CD8-positive, alpha-beta memory T cell (primary cell): ENCODE results near the gene LSM12. TPM values are rescaled to one million over a fixed set of nuclear protein-coding genes. Genes with fewer than 3 reads are reported as not detected.
A peak's percentile ranks its signal among the peaks of the same experiment; 100 is the strongest.

Experiments used
- CTCF ChIA-PET: fragments of 350-600 bp; sonication (Branson Sonifier 250); formaldehyde crosslinking; loops from one replicate; lab custom pipeline; 2021; ENCODE audit warnings: antibody characterized with exemption; lab: Charles Lee
- POLR2A ChIA-PET: fragments of 350-600 bp; sonication (Branson Sonifier 250); formaldehyde crosslinking; loops from one replicate; lab custom pipeline; 2021; ENCODE audit warnings: antibody characterized with exemption; lab: Charles Lee
- DNase-seq, 5 donors: peaks; one replicate each; pipeline versions ENCODE4 v3.0.0 to v3.0.0-alpha.2; 2020 to 2022; ENCODE audit warnings: mixed read lengths in 1 of 5
- H3K27ac ChIP-seq: one replicate; pipeline ENCODE4 v1.7.0; 2013; ENCODE audit warnings: low read depth, mild to moderate bottlenecking, low read length, moderate library complexity
- H3K27me3 ChIP-seq: 2 replicates; pipeline ENCODE4 v1.7.0; 2013; ENCODE audit warnings: low read length, mild to moderate bottlenecking; ENCODE audit not compliant: insufficient read depth, poor library complexity, severe bottlenecking
- H3K36me3 ChIP-seq: 2 replicates; pipeline ENCODE4 v1.7.0; 2013; ENCODE audit warnings: mild to moderate bottlenecking, low read length, moderate library complexity; ENCODE audit not compliant: insufficient read depth
- H3K4me1 ChIP-seq: 2 replicates; pipeline ENCODE4 v1.7.0; 2013; ENCODE audit warnings: mild to moderate bottlenecking, low read length, moderate library complexity; ENCODE audit not compliant: insufficient read depth
- H3K4me3 ChIP-seq: 2 replicates; pipeline ENCODE4 v1.7.0; 2013; ENCODE audit warnings: mild to moderate bottlenecking, low read length
- H3K9me3 ChIP-seq: 2 replicates; pipeline ENCODE4 v1.7.0; 2013; ENCODE audit warnings: mild to moderate bottlenecking, low read length
- H3K27ac Mint-ChIP-seq, 8 donors: one replicate each; pipeline ENCODE4 v1.8.0; 2020 to 2021; ENCODE audit warnings: mixed read lengths in 8 of 8, mild to moderate bottlenecking in 6 of 8, inconsistent platforms in 3 of 8, moderate library complexity in 3 of 8
- H3K27me3 Mint-ChIP-seq, 2 donors: one replicate each; pipeline ENCODE4 v1.8.0; 2020 to 2021; ENCODE audit warnings: mixed read lengths in 2 of 2, mild to moderate bottlenecking in 1 of 2, moderate library complexity in 1 of 2
- H3K36me3 Mint-ChIP-seq, 3 donors: one replicate each; pipeline ENCODE4 v1.8.0; 2020 to 2021; ENCODE audit warnings: mixed read lengths in 3 of 3, inconsistent platforms in 1 of 3, mild to moderate bottlenecking in 1 of 3
- H3K4me1 Mint-ChIP-seq, 3 donors: one replicate each; pipeline ENCODE4 v1.8.0; 2020 to 2021; ENCODE audit warnings: mixed read lengths in 3 of 3, inconsistent platforms in 1 of 3, mild to moderate bottlenecking in 1 of 3
- H3K4me3 Mint-ChIP-seq, 7 donors: one replicate each; pipeline ENCODE4 v1.8.0; 2020 to 2021; ENCODE audit warnings: mixed read lengths in 7 of 7, mild to moderate bottlenecking in 6 of 7, moderate library complexity in 4 of 7, inconsistent platforms in 2 of 7
- H3K9me3 Mint-ChIP-seq, 5 donors: one replicate each; pipeline ENCODE4 v1.8.0; 2020 to 2022; ENCODE audit warnings: mixed read lengths in 5 of 5, mild to moderate bottlenecking in 3 of 5, moderate library complexity in 2 of 5, inconsistent platforms in 1 of 5
- polyA plus RNA-seq: library from polyadenylated mRNA; unstranded; fragments of 300-500 nt; fragmentation: Illumina TruSeq; gene quantifications from one replicate; pipeline ENCODE4 v1.2.3, GENCODE V29; 2021
- total RNA-seq, 2 experiments: library from RNA; stranded (reverse); gene quantifications; one replicate each; pipeline ENCODE4 v1.2.3, GENCODE V29; 2021

Gene LSM12
- total RNA-seq (10 to 100 TPM; 79.9 to 81.9 TPM), polyA plus RNA-seq (80.7 TPM)

DNA sequence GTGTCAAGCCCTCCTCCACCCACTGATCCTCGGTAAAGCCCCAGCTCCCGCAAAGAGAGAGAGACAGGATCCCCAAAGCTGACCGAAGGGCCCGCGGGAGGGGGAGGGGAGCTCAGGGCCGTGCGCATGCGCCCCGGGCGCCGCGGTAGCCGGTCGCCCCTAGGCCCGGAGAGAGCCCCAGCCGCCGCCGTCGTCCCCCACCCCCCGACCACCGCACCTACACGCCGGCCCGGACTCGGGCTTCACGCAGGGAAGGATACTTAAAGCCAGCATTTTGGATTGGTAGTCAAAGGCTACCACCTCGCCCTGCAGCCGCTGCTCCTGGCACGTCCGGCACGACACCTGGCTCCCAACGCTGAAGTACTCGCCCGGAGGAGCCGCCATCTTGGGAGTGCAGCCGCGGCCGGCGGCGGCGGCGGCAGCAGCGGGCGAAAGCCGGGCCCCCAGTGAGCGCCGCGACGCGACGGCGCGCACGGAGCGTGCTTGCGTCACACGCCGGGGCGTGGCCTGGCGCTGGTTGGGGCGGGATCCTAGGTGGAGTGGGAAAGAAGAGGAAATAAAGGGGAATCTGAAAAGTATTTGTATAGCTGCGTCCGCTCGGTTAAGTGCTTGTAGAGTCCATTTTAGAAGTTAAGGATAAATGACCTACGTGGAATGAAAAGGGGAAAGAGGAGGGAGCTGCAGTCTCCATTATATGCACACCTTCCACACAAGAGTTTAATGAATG lies at the start of gene LSM12:
LSM12 (minus strand) TSS at position 468 of the 727 bp plus-strand sequence; CDS start at position 384, 84 bp downstream.
- Histone ChIP-seq H3K4me1 (peaks cover 31% of the 10 kb centered on the region), H3K4me3 (peak within 1 kb of the TSS; percentile 86), H3K9me3 (no peaks in the 10 kb centered on the region), H3K27ac (peak within 1 kb of the TSS; percentile 74), H3K36me3 (peaks cover 3% of the 10 kb centered on the region), H3K27me3 (no peaks in the 10 kb centered on the region)
- ChIA-PET POLR2A (interaction anchor here (0.6 to 1.5 kb wide), 2 partner anchors 57 to 102 kb away, joined by 3 read pairs; partner anchors contain the start of gene HDAC5), CTCF (interaction anchor here (1.2 kb wide), 2 partner anchors 57 to 127 kb away, joined by 3 to 4 read pairs; partner anchors contain the start of gene HDAC5)
- no peaks in the 10 kb centered on the region for H3K9me3 Mint-ChIP-seq
- DNase-seq, result peak; percentile 84 to 91 (median 87)
- H3K36me3 Mint-ChIP-seq, result peaks cover 3 to 43% (median 5%) of the 10 kb centered on the region in 3 donors
- peaks cover 0 to 3% of the 10 kb centered on the region in 2 donors for H3K27me3 Mint-ChIP-seq
- peak within 1 kb of the TSS; percentile 89 to 96 (median 92) for H3K4me3 Mint-ChIP-seq
- H3K4me1 Mint-ChIP-seq, result peaks cover 43 to 69% (median 59%) of the 10 kb centered on the region in 3 donors
- peak within 1 kb of the TSS; percentile 85 to 99 (median 96) for H3K27ac Mint-ChIP-seq

DNA sequence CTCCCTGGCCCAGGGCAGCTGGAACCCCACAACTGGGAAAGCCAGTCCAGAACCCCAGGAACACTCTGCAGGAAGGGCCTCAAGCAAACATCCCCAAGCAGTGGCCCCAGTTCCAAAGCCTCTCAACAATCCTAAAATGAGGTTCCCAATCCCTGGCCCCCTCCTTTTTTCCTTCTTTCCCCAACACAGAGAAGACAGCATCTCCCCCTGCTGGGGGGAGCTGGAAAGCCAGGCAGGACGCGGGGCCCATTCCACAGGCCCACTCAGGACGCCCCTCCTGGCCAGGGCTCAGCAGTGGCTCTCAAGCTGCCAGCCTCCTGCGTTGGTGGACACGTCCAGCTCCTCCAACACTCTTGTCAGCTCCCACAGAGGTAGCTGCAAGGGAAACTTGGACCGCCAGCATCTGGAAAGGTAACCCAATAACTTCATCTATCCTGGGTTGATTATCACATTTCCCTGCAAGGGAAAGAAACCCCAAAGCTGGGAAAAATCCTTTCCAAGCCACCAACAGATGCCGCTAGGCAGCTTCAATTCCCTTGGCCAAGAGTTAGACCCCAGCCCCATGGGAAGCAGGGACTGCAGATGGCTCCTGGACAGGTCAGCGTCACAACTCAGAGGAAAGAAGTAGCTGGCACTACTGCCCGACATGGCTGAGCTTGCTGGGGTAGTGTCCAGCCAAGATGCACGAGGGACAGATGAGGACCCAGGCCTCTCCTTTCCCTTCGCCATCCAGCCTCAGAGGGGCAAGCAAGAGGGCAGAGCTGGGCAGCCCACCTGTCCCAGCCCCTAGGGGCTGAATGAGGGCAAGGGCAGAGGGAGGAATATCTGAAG lies 49.3 kb upstream of the LSM12 start:
- CTCF ChIA-PET, result interaction anchor here (1.0 to 2.2 kb wide), 8 partner anchors 8 to 172 kb away, joined by 3 to 6 read pairs (median 3); partner anchors contain the start of gene HDAC5
- H3K27ac Mint-ChIP-seq, result peak overlapping the region in 3 of 8 donors; percentile 62 to 70 (median 68)
- H3K4me3 Mint-ChIP-seq, result peak overlapping the region in 1 of 7 donors; percentile 36
- H3K4me1 Mint-ChIP-seq, result peaks cover 39 to 85% (median 48%) of the 10 kb centered on the region in 3 donors
- DNase-seq, result no peak
- no peak overlapping the region for H3K27ac ChIP-seq
- no peaks in the 10 kb centered on the region for H3K27me3 ChIP-seq
- peaks cover 0 to 57% (median 6%) of the 10 kb centered on the region in 3 donors for H3K36me3 Mint-ChIP-seq
- H3K9me3 ChIP-seq, result no peaks in the 10 kb centered on the region
- no peaks in the 10 kb centered on the region for H3K27me3 Mint-ChIP-seq
- no peaks in the 10 kb centered on the region for H3K36me3 ChIP-seq
- H3K9me3 Mint-ChIP-seq, result no peaks in the 10 kb centered on the region
- peaks cover 15% of the 10 kb centered on the region for H3K4me1 ChIP-seq
- H3K4me3 ChIP-seq, result no peak overlapping the region
- POLR2A ChIA-PET, result no interaction called here

- ChIA-PET CTCF (interaction anchor here (1.1 to 2.9 kb wide), 3 partner anchors 9 to 11 kb away, joined by 3 to 12 read pairs (median 4); partner anchors contain the start of gene HDAC5), POLR2A (no interaction called here)
- DNase-seq, result no peak
- no peak overlapping the region for H3K4me3 ChIP-seq
- Mint-ChIP-seq H3K36me3 (peaks cover 0 to 54% (median 6%) of the 10 kb centered on the region in 3 donors), H3K27me3 (no peaks in the 10 kb centered on the region), H3K27ac (peak overlapping the region in 1 of 8 donors; percentile 47), H3K4me1 (peaks cover 33 to 79% (median 36%) of the 10 kb centered on the region in 3 donors), H3K9me3 (no peaks in the 10 kb centered on the region), H3K4me3 (peak overlapping the region in 1 of 7 donors; percentile 44)
- H3K27me3 ChIP-seq, result no peaks in the 10 kb centered on the region
- no peaks in the 10 kb centered on the region for H3K36me3 ChIP-seq
- no peak overlapping the region for H3K27ac ChIP-seq
- H3K9me3 ChIP-seq, result no peaks in the 10 kb centered on the region
- peaks cover 22% of the 10 kb centered on the region for H3K4me1 ChIP-seq
Observed at GRCh38 chr17:44113868-44114840, 47.7 kb upstream of the LSM12 start.

- peak overlapping the region in 4 of 8 donors; percentile 42 to 62 (median 45) for H3K27ac Mint-ChIP-seq
- H3K36me3 Mint-ChIP-seq, result peaks cover 0 to 54% (median 6%) of the 10 kb centered on the region in 3 donors
- Histone ChIP-seq H3K27me3 (no peaks in the 10 kb centered on the region), H3K27ac (no peak overlapping the region), H3K4me3 (no peak overlapping the region), H3K9me3 (no peaks in the 10 kb centered on the region), H3K36me3 (no peaks in the 10 kb centered on the region), H3K4me1 (peaks cover 22% of the 10 kb centered on the region)
- ChIA-PET CTCF (interaction anchor here (2.9 kb wide), 1 partner anchor 10 kb away, joined by 12 read pairs; the partner anchor contains the start of gene HDAC5), POLR2A (no interaction called here)
- H3K4me3 Mint-ChIP-seq, result no peak overlapping the region
- H3K4me1 Mint-ChIP-seq, result peaks cover 28 to 71% (median 29%) of the 10 kb centered on the region in 3 donors
- no peaks in the 10 kb centered on the region for H3K27me3 Mint-ChIP-seq
- no peak for DNase-seq
- H3K9me3 Mint-ChIP-seq, result no peaks in the 10 kb centered on the region
Observed at GRCh38 chr17:44113382-44113781, 46.9 kb upstream of the LSM12 start.

DNA sequence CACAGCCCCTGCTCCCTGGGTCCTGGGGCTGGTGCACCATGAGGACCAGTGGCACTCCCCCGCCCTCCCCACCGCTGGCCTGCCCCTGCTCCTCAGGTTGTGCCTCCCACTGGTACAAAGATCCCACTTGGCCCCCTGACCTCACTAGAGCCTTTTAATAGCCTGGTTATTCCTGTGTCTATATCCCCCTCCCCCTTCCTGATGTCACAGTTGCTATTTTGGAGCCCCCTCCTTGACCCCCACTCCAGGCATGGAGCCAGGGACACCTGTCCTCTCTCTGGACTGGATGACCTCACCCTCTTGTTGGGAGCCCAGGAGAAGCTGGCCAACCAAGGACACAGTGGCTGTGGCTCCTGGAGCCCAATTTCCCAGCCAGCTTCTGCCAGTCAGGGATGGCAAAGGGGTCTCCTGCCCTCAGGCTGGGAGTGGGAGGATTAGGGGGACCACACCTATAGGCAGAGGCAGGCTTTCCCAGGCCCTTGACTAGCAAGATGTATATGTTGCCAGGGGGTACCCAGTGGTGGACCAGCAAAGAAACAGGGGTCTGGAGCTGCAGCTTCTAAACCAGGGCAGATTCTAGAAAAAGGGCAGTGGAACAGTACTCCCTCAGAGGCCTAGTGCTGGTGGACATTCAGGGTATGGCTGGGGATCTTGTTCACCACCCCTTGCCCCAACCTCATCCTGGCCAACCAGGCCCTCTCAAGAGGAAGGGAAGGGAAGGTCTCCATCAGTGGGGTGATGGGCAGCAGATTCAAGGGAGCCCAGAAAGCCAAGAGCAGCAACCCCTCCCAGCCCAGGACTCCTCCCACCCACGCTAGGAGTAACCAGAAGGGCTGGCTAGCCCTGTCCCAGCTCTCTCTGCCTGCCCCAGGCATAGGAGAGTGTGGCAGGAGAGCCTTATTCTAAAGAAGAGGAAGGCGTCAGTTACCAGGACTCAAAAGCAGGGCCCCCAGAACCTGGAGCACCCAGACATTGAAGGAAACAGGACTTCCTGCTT lies 46.1 kb upstream of the LSM12 start:
- Histone ChIP-seq H3K4me3 (no peak overlapping the region), H3K9me3 (no peaks in the 10 kb centered on the region), H3K27me3 (no peaks in the 10 kb centered on the region), H3K36me3 (no peaks in the 10 kb centered on the region), H3K4me1 (peaks cover 22% of the 10 kb centered on the region), H3K27ac (no peak overlapping the region)
- H3K4me1 Mint-ChIP-seq, result peaks cover 25 to 66% (median 29%) of the 10 kb centered on the region in 3 donors
- no peaks in the 10 kb centered on the region for H3K9me3 Mint-ChIP-seq
- no peaks in the 10 kb centered on the region for H3K27me3 Mint-ChIP-seq
- no peak for DNase-seq
- peaks cover 0 to 53% (median 6%) of the 10 kb centered on the region in 3 donors for H3K36me3 Mint-ChIP-seq
- H3K4me3 Mint-ChIP-seq, result no peak overlapping the region
- ChIA-PET POLR2A (no interaction called here), CTCF (interaction anchor here (1.1 to 2.9 kb wide), 2 partner anchors 11 to 56 kb away, joined by 3 to 12 read pairs; partner anchors contain the start of gene HDAC5)
- peak overlapping the region in 5 of 8 donors; percentile 27 to 63 (median 42) for H3K27ac Mint-ChIP-seq

DNA sequence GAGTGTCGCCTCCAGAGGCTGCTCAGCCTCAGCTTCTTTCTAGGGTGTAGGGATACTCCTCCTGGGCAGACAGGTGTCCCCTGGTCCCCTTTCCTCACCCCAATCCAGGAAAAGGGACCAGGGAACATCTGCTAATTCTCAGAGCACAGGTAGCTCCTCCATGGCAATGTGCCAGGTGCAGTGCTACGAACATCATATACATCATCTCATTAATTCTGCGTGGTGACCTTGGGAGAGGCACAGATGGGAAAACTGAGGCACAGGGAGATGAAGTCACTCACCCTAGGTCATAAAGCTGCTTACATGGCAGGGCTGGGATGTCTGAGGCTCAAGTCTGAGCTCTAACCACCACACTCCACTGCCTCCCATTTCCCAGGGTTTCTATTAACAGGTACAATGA lies 45.3 kb upstream of the LSM12 start:
- Histone ChIP-seq H3K4me1 (peaks cover 22% of the 10 kb centered on the region), H3K27me3 (no peaks in the 10 kb centered on the region), H3K36me3 (no peaks in the 10 kb centered on the region), H3K4me3 (no peak overlapping the region), H3K9me3 (no peaks in the 10 kb centered on the region), H3K27ac (no peak overlapping the region)
- peaks cover 25 to 61% (median 27%) of the 10 kb centered on the region in 3 donors for H3K4me1 Mint-ChIP-seq
- ChIA-PET CTCF (interaction anchor here (0.6 to 2.9 kb wide), 4 partner anchors 12 to 168 kb away, joined by 3 to 12 read pairs (median 4); partner anchors contain the start of gene HDAC5), POLR2A (interaction anchor here (0.5 kb wide), 1 partner anchor 9 kb away, joined by 9 read pairs; no protein-coding TSS in a partner anchor)
- H3K27me3 Mint-ChIP-seq, result no peaks in the 10 kb centered on the region
- no peaks in the 10 kb centered on the region for H3K9me3 Mint-ChIP-seq
- peak overlapping the region in 5 of 8 donors; percentile 12 to 85 (median 44) for H3K27ac Mint-ChIP-seq
- H3K4me3 Mint-ChIP-seq, result peak overlapping the region in 3 of 7 donors; percentile 28 to 29 (median 29)
- DNase-seq, result no peak
- peaks cover 0 to 46% (median 7%) of the 10 kb centered on the region in 3 donors for H3K36me3 Mint-ChIP-seq
